Cardiac fibroblast (primary cell): Measurements from ENCODE around the gene PCLO.
"Not testable (repeated sequence)": the region's sequence is repeated elsewhere in the genome, so short reads cannot be mapped to it uniquely, and the experiment has no call there.

Experiments used
- DNase-seq, 2 donors: peaks; one replicate each; pipeline versions ENCODE4 v3.0.0 to v3.0.0-alpha.2; 2010; ENCODE audit warnings: low read depth in 2 of 2
- H3K4me3 ChIP-seq, 2 donors: replicated peaks in 1 of 2; 1 replicate in 1 of 2; 2 replicates in 1 of 2; pipeline ENCODE4 v1.5.1; 2011; ENCODE audit warnings: low read depth in 2 of 2, low read length in 2 of 2, mild to moderate bottlenecking in 2 of 2, moderate library complexity in 1 of 2
- CTCF ChIP-seq: IDR thresholded peaks from one replicate; pipeline ENCODE4 v1.5.1; 2011; ENCODE audit warnings: low read depth, mild to moderate bottlenecking, low read length, inconsistent platforms

The PCLO gene

GRCh38 chr7:83036130-83036529 is 126.6 kb downstream of the PCLO start:
- no peak for TF ChIP-seq CTCF
- no peak overlapping the region for H3K4me3 ChIP-seq
- DNase-seq = no peak

DNA sequence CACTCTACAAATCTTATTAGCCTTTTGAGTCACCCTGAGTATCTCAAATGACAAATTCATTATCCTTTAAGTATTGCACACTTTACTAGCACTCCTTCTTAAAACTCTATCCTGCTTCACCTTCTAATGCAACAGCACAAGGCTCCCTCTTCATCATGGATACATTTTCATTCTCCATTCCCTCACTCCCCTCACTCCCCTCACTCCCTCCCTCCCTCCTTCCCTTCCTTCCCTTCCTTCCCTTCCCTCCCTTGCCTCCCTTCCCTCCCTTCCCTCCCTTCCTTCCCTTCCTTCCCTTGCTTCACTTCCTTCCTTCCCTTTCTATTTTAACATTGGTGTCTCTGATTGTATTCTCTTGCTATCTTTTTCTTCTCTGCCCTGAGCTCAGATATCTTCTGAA is 130.5 kb downstream of the PCLO start:
- no peak for TF ChIP-seq CTCF
- DNase-seq = no peak
- H3K4me3 ChIP-seq = no peak overlapping the region

DNA sequence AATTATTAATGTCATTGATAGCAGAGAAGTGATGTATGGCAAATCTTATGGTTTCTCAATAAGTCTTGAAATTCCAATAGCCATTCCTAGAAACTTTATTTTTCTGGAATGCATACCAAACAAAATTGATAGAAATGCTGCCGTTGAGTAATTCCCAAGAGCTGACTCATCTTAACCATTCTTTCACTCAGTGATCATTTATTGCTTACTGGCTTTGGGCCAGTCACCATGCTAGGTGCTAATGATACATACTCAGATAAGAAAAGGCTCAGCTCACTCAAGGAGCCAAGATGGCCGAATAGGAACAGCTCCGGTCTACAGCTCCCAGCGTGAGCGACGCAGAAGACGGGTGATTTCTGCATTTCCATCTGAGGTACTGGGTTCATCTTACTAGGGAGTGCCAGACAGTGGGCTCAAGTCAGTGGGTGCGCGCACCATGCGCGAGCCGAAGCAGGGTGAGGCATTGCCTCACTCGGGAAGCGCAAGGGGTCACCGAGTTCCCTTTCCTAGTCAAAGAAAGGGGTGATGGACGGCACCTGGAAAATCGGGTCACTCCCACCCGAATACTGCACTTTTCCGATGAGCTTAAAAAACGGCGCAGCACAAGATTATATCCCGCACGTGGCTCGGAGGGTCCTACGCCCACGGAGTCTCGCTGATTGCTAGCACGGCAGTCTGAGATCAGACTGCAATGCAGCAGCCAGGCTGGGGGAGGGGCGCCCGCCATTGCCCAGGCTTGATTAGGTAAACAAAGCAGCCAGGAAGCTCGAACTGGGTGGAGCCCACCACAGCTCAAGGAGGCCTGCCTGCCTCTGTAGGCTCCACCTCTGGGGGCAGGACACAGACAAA is 138.6 kb downstream of the PCLO start:
- not testable (repeated sequence) for DNase-seq, H3K4me3 ChIP-seq

DNA sequence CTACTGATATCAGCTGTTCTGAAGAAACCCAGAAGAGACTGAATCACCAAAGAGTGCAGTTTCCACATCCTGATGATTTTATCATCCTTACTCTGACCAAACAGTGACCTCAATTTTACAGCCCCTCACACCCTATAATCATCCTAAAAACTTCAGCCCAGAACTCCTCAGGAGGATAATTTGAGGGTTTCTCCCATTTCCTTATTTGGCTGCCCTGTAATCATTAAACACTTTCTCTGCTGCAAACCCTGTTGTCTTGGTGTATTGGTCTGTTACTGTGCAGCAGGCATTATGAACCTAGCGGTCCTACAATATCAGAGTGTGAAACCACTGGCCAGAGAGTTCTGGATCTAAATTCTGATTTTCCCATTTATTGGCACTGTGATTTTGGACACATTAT is 141.7 kb downstream of the PCLO start:
- no peak for TF ChIP-seq CTCF
- no peak overlapping the region for H3K4me3 ChIP-seq
- no peak for DNase-seq

- no peak for TF ChIP-seq CTCF
- H3K4me3 ChIP-seq = no peak overlapping the region
- no peak for DNase-seq
Measured at GRCh38 chr7:83020161-83020560, 142.5 kb downstream of the PCLO start.

- TF ChIP-seq CTCF = no peak
- no peak overlapping the region for H3K4me3 ChIP-seq
- DNase-seq = no peak
Measured at GRCh38 chr7:83015916-83016315, 146.8 kb downstream of the PCLO start.

- DNase-seq = no peak
- H3K4me3 ChIP-seq = no peak overlapping the region
- TF ChIP-seq CTCF = no peak
Measured at GRCh38 chr7:83014546-83014945, 148.1 kb downstream of the PCLO start.
